OCI-LY1 (cell line): ENCODE measurements around the gene KRTAP1-3.
"Not testable (repeated sequence)": the region's sequence is repeated elsewhere in the genome, so short reads cannot be mapped to it uniquely, and the experiment has no call there.

Experiments used
- H2AFZ ChIP-seq: fragments of 200-600 bp; sonication (generic), shearing (Covaris generic); 2 replicates; pipeline ENCODE4 v1.6.0; 2014; ENCODE audit warnings: antibody characterized with exemption, mild to moderate bottlenecking, low read length
- H3F3A ChIP-seq: fragments of 200-600 bp; sonication (generic), shearing (Covaris generic); 2 replicates; pipeline ENCODE4 v1.6.0; 2014; ENCODE audit warnings: mild to moderate bottlenecking, antibody characterized with exemption, low read length, moderate library complexity; ENCODE audit not compliant: insufficient read depth
- H3K27ac ChIP-seq: fragments of 200-600 bp; sonication (generic); 2 replicates; pipeline ENCODE4 v1.5.1; 2014; ENCODE audit warnings: low read length, mixed run types, mild to moderate bottlenecking, low read depth; ENCODE audit not compliant: poor library complexity, severe bottlenecking
- H3K27me3 ChIP-seq: fragments of 200-600 bp; sonication (generic); 2 replicates; pipeline ENCODE4 v1.6.0; 2014; ENCODE audit warnings: antibody characterized with exemption, mild to moderate bottlenecking, low read length, moderate library complexity; ENCODE audit not compliant: insufficient read depth
- H3K36me3 ChIP-seq: fragments of 200-600 bp; sonication (generic); 2 replicates; pipeline ENCODE4 v1.6.1; 2014; ENCODE audit warnings: mild to moderate bottlenecking, antibody characterized with exemption, low read length, moderate library complexity, mixed read lengths; ENCODE audit not compliant: insufficient read depth
- H3K4me1 ChIP-seq: fragments of 200-600 bp; sonication (generic); 2 replicates; pipeline ENCODE4 v1.5.1; 2014; ENCODE audit warnings: mild to moderate bottlenecking, low read length, moderate library complexity; ENCODE audit not compliant: insufficient read depth, severe bottlenecking
- H3K4me2 ChIP-seq: fragments of 200-600 bp; sonication (generic), shearing (Covaris generic); 2 replicates; pipeline ENCODE4 v1.6.1; 2014; ENCODE audit warnings: low read length
- H3K4me3 ChIP-seq: fragments of 200-600 bp; sonication (generic); 2 replicates; pipeline ENCODE4 v1.5.1; 2014; ENCODE audit warnings: low read length, low read depth, mild to moderate bottlenecking, mixed read lengths; ENCODE audit not compliant: poor library complexity, severe bottlenecking
- H3K79me2 ChIP-seq: fragments of 200-600 bp; shearing (Covaris generic); 2 replicates; pipeline ENCODE4 v1.6.1; 2016; ENCODE audit warnings: mixed run types, low read length, mixed read lengths; ENCODE audit not compliant: insufficient read depth
- H3K9ac ChIP-seq: fragments of 200-600 bp; sonication (generic), shearing (Covaris generic); 2 replicates; pipeline ENCODE4 v1.6.1; 2014; ENCODE audit warnings: mild to moderate bottlenecking, low read length, mixed read lengths
- H3K9me2 ChIP-seq: fragments of 200-600 bp; sonication (generic), shearing (Covaris generic); 2 replicates; pipeline ENCODE4 v1.6.1; 2014; ENCODE audit warnings: low read depth, mild to moderate bottlenecking, low read length, mixed read lengths
- H3K9me3 ChIP-seq: fragments of 200-600 bp; shearing (Covaris generic); 2 replicates; pipeline ENCODE4 v1.6.1; 2014; ENCODE audit warnings: low read length, mixed read lengths
- H4K20me1 ChIP-seq: fragments of 200-600 bp; sonication (generic), shearing (Covaris generic); 2 replicates; pipeline ENCODE4 v1.6.0; 2016; ENCODE audit warnings: mild to moderate bottlenecking, low read length; ENCODE audit not compliant: insufficient read depth
- CTCF ChIP-seq: fragments of 200-600 bp; sonication (generic), shearing (Covaris generic); IDR thresholded peaks from 2 replicates; pipeline ENCODE4 v1.5.1; 2017; ENCODE audit warnings: mild to moderate bottlenecking, antibody characterized with exemption, low read length, moderate library complexity, mixed read lengths
- EZH2 ChIP-seq: fragments of 200-600 bp; sonication (generic), shearing (Covaris generic); IDR thresholded peaks from 2 replicates; pipeline ENCODE4 v1.8.0; 2017; ENCODE audit warnings: borderline replicate concordance, mixed run types, mild to moderate bottlenecking, antibody characterized with exemption, low read length, moderate library complexity, mixed read lengths

KRTAP1-3 gene

GRCh38 chr17:41054556-41054955 lies 19.9 kb upstream of the KRTAP1-3 start:
- H4K20me1 ChIP-seq, H3K27me3 ChIP-seq, H3K4me3 ChIP-seq, H3K79me2 ChIP-seq, H3K9me2 ChIP-seq, H3K9ac ChIP-seq, H3K27ac ChIP-seq, H3F3A ChIP-seq, H3K36me3 ChIP-seq, H3K4me2 ChIP-seq, H3K9me3 ChIP-seq, H3K4me1 ChIP-seq, H2AFZ ChIP-seq: not testable (repeated sequence)

GRCh38 chr17:41054025-41054424 lies 19.4 kb upstream of the KRTAP1-3 start:
- no peak for TF ChIP-seq CTCF
- no peak for TF ChIP-seq EZH2
- no peak overlapping the region for H3K4me3 ChIP-seq
- no peaks in the 10 kb centered on the region for H3K4me1 ChIP-seq
- 0 out of 2 replicates have a peak, but pooled peaks cover 2% of the 10 kb centered on the region for H3K9me3 ChIP-seq
- H3K79me2 ChIP-seq = no peaks in the 10 kb centered on the region
- H2AFZ ChIP-seq = no peak overlapping the region
- no peaks in the 10 kb centered on the region for H3F3A ChIP-seq
- H3K4me2 ChIP-seq = no peak overlapping the region
- H3K9ac ChIP-seq = no peak overlapping the region
- no peak overlapping the region for H3K27ac ChIP-seq
- no peaks in the 10 kb centered on the region for H3K9me2 ChIP-seq
- H3K27me3 ChIP-seq = 0 out of 2 replicates have a peak, but pooled peaks cover 3% of the 10 kb centered on the region
- H4K20me1 ChIP-seq = no peaks in the 10 kb centered on the region
- no peaks in the 10 kb centered on the region for H3K36me3 ChIP-seq

DNA sequence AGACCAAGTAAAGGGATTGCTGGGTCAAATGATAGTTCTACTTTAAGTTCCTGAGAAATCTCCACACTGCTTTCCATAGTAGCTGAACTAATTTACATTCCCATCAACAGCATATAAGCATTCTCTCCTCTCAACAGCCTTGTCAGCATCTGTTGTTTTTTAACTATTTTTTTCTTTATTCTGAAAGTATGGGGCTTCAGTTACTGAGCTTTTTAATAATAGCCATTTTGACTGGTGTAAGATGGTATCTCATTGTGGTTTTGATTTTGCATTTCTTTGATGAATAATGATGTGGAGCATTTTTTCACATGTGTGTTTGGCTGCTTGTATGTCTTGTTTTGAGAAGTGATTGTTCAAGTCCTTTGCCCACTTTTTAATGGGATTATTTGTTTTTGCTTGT lies 17.9 kb upstream of the KRTAP1-3 start:
- Histone ChIP-seq H3K9me3 (0 out of 2 replicates have a peak, but pooled peaks cover 2% of the 10 kb centered on the region), H2AFZ (no peak overlapping the region), H3K36me3 (no peaks in the 10 kb centered on the region), H3K4me2 (no peak overlapping the region), H3K4me1 (no peaks in the 10 kb centered on the region), H3K27ac (no peak overlapping the region), H3K4me3 (no peak overlapping the region), H3K27me3 (0 out of 2 replicates have a peak, but pooled peaks cover 3% of the 10 kb centered on the region), H3F3A (no peaks in the 10 kb centered on the region), H3K9me2 (no peaks in the 10 kb centered on the region), H3K9ac (no peak overlapping the region), H4K20me1 (no peaks in the 10 kb centered on the region), H3K79me2 (no peaks in the 10 kb centered on the region)
- no peak for TF ChIP-seq CTCF
- TF ChIP-seq EZH2 = no peak

- Histone ChIP-seq H3K4me2 (no peak overlapping the region), H3K27ac (no peak overlapping the region), H2AFZ (no peak overlapping the region), H3K9ac (no peak overlapping the region), H3K27me3 (no peaks in the 10 kb centered on the region), H3K36me3 (no peaks in the 10 kb centered on the region), H3K79me2 (no peaks in the 10 kb centered on the region), H3K9me2 (no peaks in the 10 kb centered on the region), H3K4me1 (no peaks in the 10 kb centered on the region), H3K9me3 (0 out of 2 replicates have a peak, but pooled peaks cover 2% of the 10 kb centered on the region), H4K20me1 (no peaks in the 10 kb centered on the region), H3F3A (no peaks in the 10 kb centered on the region), H3K4me3 (no peak overlapping the region)
- TF ChIP-seq EZH2 (no peak), CTCF (no peak)
Measured at GRCh38 chr17:41049110-41049509, 14.4 kb upstream of the KRTAP1-3 start.
